IMR-90 (cell line): ENCODE results near the gene COLEC11. TPM values are rescaled to one million over a fixed set of nuclear protein-coding genes. Genes with fewer than 3 reads are reported as not detected.

ENCODE experiments used
- ATAC-seq: fragments of 200-7000 bp; cut with Tn5 transposase; 2 replicates; pipeline ENCODE4 v1.9.1; 2020; ENCODE audit warnings: low read depth, mild to moderate bottlenecking, moderate library complexity
- BruUV-seq: library from RNA; stranded (reverse); fragments of 400-500 nt; replicated peaks from 2 replicates; lab custom pipeline; 2021; lab: Mats Ljungman, UMichigan
- CTCF ChIA-PET: fragments of 300-600 bp; formaldehyde crosslinking; extraction: SDS; loops from one replicate; lab custom pipeline; 2021; ENCODE audit warnings: antibody characterized with exemption; lab: Yijun Ruan, JAX
- POLR2A ChIA-PET: fragments of 300-600 bp; sonication (Branson Sonifier 250); formaldehyde crosslinking; loops from one replicate; lab custom pipeline; 2022; ENCODE audit warnings: antibody characterized with exemption; ENCODE audit not compliant: unreplicated experiment; lab: Charles Lee
- DNase-seq: peaks from one replicate; pipeline ENCODE4 v3.0.0; 2013
- H2AFZ ChIP-seq: replicated peaks from 2 replicates; pipeline ENCODE3; 2013; ENCODE audit warnings: low read length, mild to moderate bottlenecking; ENCODE audit not compliant: poor library complexity
- H2AK5ac ChIP-seq: 2 replicates; pipeline ENCODE4 v1.6.1; 2013; ENCODE audit warnings: low read depth, low read length, inconsistent platforms
- H2AK9ac ChIP-seq: replicated peaks from 2 replicates; pipeline ENCODE3; 2013; ENCODE audit warnings: mild to moderate bottlenecking, low read depth, low read length, moderate library complexity; ENCODE audit not compliant: poor library complexity
- H2BK120ac ChIP-seq: 2 replicates; pipeline ENCODE4 v1.6.1; 2013; ENCODE audit warnings: low read depth, low read length, inconsistent platforms
- H2BK15ac ChIP-seq: 3 replicates; pipeline ENCODE4 v1.6.1; 2013; ENCODE audit warnings: low read depth, low read length, inconsistent platforms
- H2BK20ac ChIP-seq: 2 replicates; pipeline ENCODE4 v1.6.1; 2013; ENCODE audit warnings: low read depth, mild to moderate bottlenecking, inconsistent platforms, low read length, moderate library complexity
- H2BK5ac ChIP-seq: 2 replicates; pipeline ENCODE4 v1.6.1; 2013; ENCODE audit warnings: mild to moderate bottlenecking, low read depth, low read length, inconsistent platforms; ENCODE audit not compliant: poor library complexity, severe bottlenecking
- H3K14ac ChIP-seq: replicated peaks from 2 replicates; pipeline ENCODE4 v1.6.1; 2013; ENCODE audit warnings: low read depth, low read length, inconsistent platforms
- H3K18ac ChIP-seq: 2 replicates; pipeline ENCODE4 v1.6.1; 2013; ENCODE audit warnings: low read depth, low read length, control low read depth
- H3K23ac ChIP-seq: 2 replicates; pipeline ENCODE4 v1.6.1; 2013; ENCODE audit warnings: low read depth, low read length, inconsistent platforms
- H3K27ac ChIP-seq: 2 replicates; pipeline ENCODE4 v1.5.1; 2013; ENCODE audit warnings: mild to moderate bottlenecking, control low read depth, low read length; ENCODE audit not compliant: insufficient read depth
- H3K27me3 ChIP-seq: 2 replicates; pipeline ENCODE4 v1.6.1; 2013; ENCODE audit warnings: low read length; ENCODE audit not compliant: control insufficient read depth, insufficient read depth
- H3K36me3 ChIP-seq: 2 replicates; pipeline ENCODE4 v1.6.1; 2013; ENCODE audit warnings: low read length, mixed read lengths; ENCODE audit not compliant: control insufficient read depth, insufficient read depth
- H3K4ac ChIP-seq: 2 replicates; pipeline ENCODE4 v1.6.1; 2013; ENCODE audit warnings: low read depth, low read length, inconsistent platforms
- H3K4me1 ChIP-seq: 2 replicates; pipeline ENCODE4 v1.6.1; 2013; ENCODE audit warnings: low read length, mixed read lengths; ENCODE audit not compliant: control insufficient read depth, insufficient read depth
- H3K4me2 ChIP-seq: 2 replicates; pipeline ENCODE4 v1.6.1; 2013; ENCODE audit warnings: low read depth, mild to moderate bottlenecking, control low read depth, low read length, moderate library complexity
- H3K4me3 ChIP-seq: 2 replicates; pipeline ENCODE4 v1.5.1; 2013; ENCODE audit warnings: low read depth, mild to moderate bottlenecking, control low read depth, low read length, moderate library complexity; ENCODE audit not compliant: insufficient read depth
- H3K56ac ChIP-seq: 2 replicates; pipeline ENCODE4 v1.6.1; 2013; ENCODE audit warnings: low read length, inconsistent platforms; ENCODE audit not compliant: insufficient read depth; ENCODE audit errors: extremely low read depth
- H3K79me1 ChIP-seq, 2 experiments: 2 replicates each; pipeline ENCODE4 v1.6.1; 2013; ENCODE audit warnings: low read length in 2 of 2, inconsistent platforms in 1 of 2, low read depth in 1 of 2
- H3K9ac ChIP-seq: 2 replicates; pipeline ENCODE4 v1.6.1; 2013; ENCODE audit warnings: low read depth, low read length, control low read depth
- H3K9me1 ChIP-seq: 2 replicates; pipeline ENCODE4 v1.6.1; 2013; ENCODE audit warnings: low read length, inconsistent platforms; ENCODE audit not compliant: insufficient read depth
- H3K9me3 ChIP-seq: 2 replicates; pipeline ENCODE4 v1.6.1; 2013; ENCODE audit warnings: low read length; ENCODE audit not compliant: control insufficient read depth, insufficient read depth
- H4K20me1 ChIP-seq: 2 replicates; pipeline ENCODE4 v1.6.1; 2013; ENCODE audit warnings: low read length, inconsistent platforms; ENCODE audit not compliant: insufficient read depth
- H4K5ac ChIP-seq: 2 replicates; pipeline ENCODE4 v1.6.1; 2013; ENCODE audit warnings: mild to moderate bottlenecking, low read depth, low read length, control low read depth
- H4K8ac ChIP-seq, 2 experiments: 2 replicates each; pipeline ENCODE4 v1.6.1; 2013; ENCODE audit warnings: low read depth in 2 of 2, low read length in 2 of 2, control low read depth in 1 of 2, inconsistent platforms in 1 of 2
- H4K91ac ChIP-seq: 2 replicates; pipeline ENCODE4 v1.6.1; 2013; ENCODE audit warnings: low read depth, low read length, inconsistent platforms; ENCODE audit not compliant: insufficient read depth
- CEBPB ChIP-seq: IDR thresholded peaks from 2 replicates; pipeline ENCODE4 v1.6.1; 2012; ENCODE audit warnings: low read depth, low read length, improper control_type of control experiment
- CHD1 ChIP-seq: IDR thresholded peaks from 2 replicates; pipeline ENCODE4 v1.6.1; 2012; ENCODE audit warnings: low read depth, low read length, improper control_type of control experiment
- FOS ChIP-seq: fragments of 150-350 bp; IDR thresholded peaks from 2 replicates; pipeline ENCODE4 v1.6.1; 2016; ENCODE audit warnings: low read depth, low read length
- MAFK ChIP-seq: IDR thresholded peaks from 2 replicates; pipeline ENCODE4 v1.6.1; 2012; ENCODE audit warnings: low read depth, low read length, improper control_type of control experiment
- MAZ ChIP-seq: IDR thresholded peaks from 2 replicates; pipeline ENCODE4 v1.6.1; 2012; ENCODE audit warnings: low read depth, mild to moderate bottlenecking, low read length, improper control_type of control experiment, moderate library complexity, borderline replicate concordance
- MXI1 ChIP-seq: IDR thresholded peaks from 2 replicates; pipeline ENCODE4 v1.6.1; 2012; ENCODE audit warnings: low read depth, mild to moderate bottlenecking, low read length, moderate library complexity, borderline replicate concordance
- NFE2L2 ChIP-seq: fragments of 150-350 bp; IDR thresholded peaks from 2 replicates; pipeline ENCODE4 v1.6.1; 2016; ENCODE audit warnings: low read depth, mild to moderate bottlenecking, low read length
- POLR2A ChIP-seq: IDR thresholded peaks from 2 replicates; pipeline ENCODE4 v1.6.1; 2012; ENCODE audit warnings: mild to moderate bottlenecking, low read depth, low read length
- RCOR1 ChIP-seq: IDR thresholded peaks from 2 replicates; pipeline ENCODE4 v1.6.1; 2012; ENCODE audit warnings: mild to moderate bottlenecking, low read length, improper control_type of control experiment; ENCODE audit not compliant: insufficient replicate concordance
- RFX5 ChIP-seq: IDR thresholded peaks from 2 replicates; pipeline ENCODE4 v1.8.0; 2012; ENCODE audit warnings: low read depth, mild to moderate bottlenecking, low read length, moderate library complexity
- WGBS, 2 experiments: methylation state at CpG; one replicate each; pipeline versions ENCODE4 v1.1.5 to v1.1.7; 2013; ENCODE audit warnings: missing lambda C conversion rate in 2 of 2; ENCODE audit not compliant: insufficient read length in 1 of 2; ENCODE audit errors: extremely low coverage in 2 of 2; 5-methylcytosine and 5-hydroxymethylcytosine counted together
- dilution Hi-C: fragments of 300-500 bp; cut with HindIII; formaldehyde crosslinking; loops from one replicate; pipeline ENCODE4 v1.14.3; 2018; ENCODE audit warnings: low sequenced_read_pairs; ENCODE audit not compliant: unreplicated experiment
- in situ Hi-C: fragments of 300-500 bp; cut with MboI; formaldehyde crosslinking; loops from 3 replicates; pipeline ENCODE4 v1.14.3; 2019; ENCODE audit warnings: low sequenced_read_pairs, inconsistent platforms, mixed read lengths
- intact Hi-C: fragments of 100-400 bp; cut with micrococcal nuclease; formaldehyde crosslinking; loops from 2 replicates; pipeline ENCODE4 v1.10.0; 2022
- polyA plus RNA-seq, 3 experiments: library from polyadenylated mRNA; depleted of rRNA; stranded (reverse); fragments of >200 nt; gene quantifications; 2 replicates each; pipeline ENCODE4 v1.2.3, GENCODE V29; 2012; ENCODE audit warnings: low replicate concordance in 1 of 3
- total RNA-seq: library from RNA; depleted of rRNA; stranded (reverse); fragments of >200 nt; gene quantifications from 2 replicates; pipeline ENCODE4 v1.2.3, GENCODE V29; 2012
- TF ChIP-seq, protein P1 (sequence below): conservative IDR thresholded peaks from 2 replicates; pipeline ENCODE4 v1.5.1; 2012; ENCODE audit warnings: mild to moderate bottlenecking, low read depth, low read length, improper control_type of control experiment
- TF ChIP-seq, protein P2 (sequence below): fragments of 150-350 bp; IDR thresholded peaks from 2 replicates; pipeline ENCODE4 v1.6.1; 2016; ENCODE audit warnings: low read depth, mild to moderate bottlenecking, low read length, moderate library complexity, borderline replicate concordance
- TF ChIP-seq, protein P3 (sequence below): fragments of 150-350 bp; IDR thresholded peaks from 2 replicates; pipeline ENCODE4 v1.6.1; 2017; ENCODE audit warnings: mild to moderate bottlenecking, antibody characterized with exemption, low read length, low read depth

Gene COLEC11
- total and polyA plus RNA-seq, 2 of the 4 experiments (the other 2 are of a cell fraction): under 0.01 to 0.24 TPM

DNA sequence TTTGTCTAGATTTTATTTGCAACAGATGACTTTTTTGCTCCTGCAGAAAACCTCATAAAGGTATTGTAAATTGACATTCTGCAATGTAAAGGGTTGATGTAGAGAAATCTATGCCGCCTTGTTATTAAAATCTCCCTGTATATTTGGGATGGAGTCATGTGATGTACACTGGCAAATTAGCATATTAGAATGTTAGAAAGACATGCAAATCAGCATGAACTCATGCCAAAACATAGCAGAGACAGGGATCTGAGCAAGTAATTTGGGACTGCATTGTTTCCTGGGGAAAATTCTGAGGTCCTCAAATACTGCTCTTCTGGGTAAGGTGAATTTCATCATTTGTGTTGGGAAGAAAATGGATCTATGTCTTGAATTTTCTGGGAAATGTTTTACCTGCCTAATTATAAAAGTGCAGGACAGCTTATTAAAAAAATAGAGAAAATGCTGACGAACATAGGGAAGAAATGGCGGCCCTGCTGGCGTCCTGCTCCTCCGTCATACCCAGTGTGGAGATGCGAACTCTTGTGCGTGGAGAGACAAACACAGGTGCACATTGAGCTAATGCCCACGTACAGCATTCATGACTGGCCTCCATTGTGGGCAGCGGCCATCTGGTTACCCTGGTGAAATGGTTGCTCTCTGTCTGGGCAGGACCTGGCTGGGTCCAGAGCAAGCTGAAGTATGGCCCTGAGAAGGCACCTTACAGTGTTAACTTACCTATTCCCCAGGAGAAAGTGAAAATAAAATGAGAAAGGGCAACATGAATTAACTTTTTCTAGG lies 79.3 kb downstream of the COLEC11 start (continued):
- TF ChIP-seq CHD1: no peak

DNA sequence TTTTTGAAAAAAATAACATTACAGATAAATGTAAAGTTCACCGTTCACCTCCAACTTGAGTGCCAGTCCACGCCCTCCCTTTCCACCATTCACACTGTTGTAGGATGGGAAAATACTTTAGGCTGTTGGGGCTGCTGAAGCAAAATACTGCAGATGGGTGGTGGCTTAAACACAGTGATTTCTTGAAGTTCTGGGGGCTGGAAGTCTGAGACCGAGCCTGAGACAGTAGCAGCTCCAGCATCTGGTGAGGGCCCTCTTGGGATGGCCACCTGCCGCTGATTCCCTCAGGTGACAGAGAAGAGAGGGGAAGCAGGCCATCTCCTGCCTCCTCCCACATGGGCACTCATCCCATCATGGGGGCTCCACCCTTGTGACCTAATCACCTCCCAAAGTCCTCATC lies 80.8 kb downstream of the COLEC11 start:
- Histone ChIP-seq H3K9ac (no peak overlapping the region), H4K91ac (no peak overlapping the region), H3K27me3 (peaks cover 8% of the 10 kb centered on the region), H3K36me3 (no peaks in the 10 kb centered on the region), H3K27ac (no peak overlapping the region), H4K5ac (no peak overlapping the region), H3K79me1 (no peaks in the 10 kb centered on the region), H3K14ac (no peak overlapping the region), H2BK120ac (no peak overlapping the region), H3K4me3 (no peak overlapping the region), H2AK5ac (no peak overlapping the region), H4K20me1 (no peaks in the 10 kb centered on the region), H2BK20ac (no peak overlapping the region), H3K9me3 (no peaks in the 10 kb centered on the region), H3K4ac (no peak overlapping the region), H4K8ac (no peak overlapping the region), H3K56ac (no peak overlapping the region), H2BK15ac (no peak overlapping the region), H3K23ac (no peak overlapping the region), H2AK9ac (no peak overlapping the region), H3K18ac (no peak overlapping the region), H3K4me2 (no peak overlapping the region), H2AFZ (no peak overlapping the region), H3K4me1 (no peaks in the 10 kb centered on the region), H2BK5ac (no peak overlapping the region), H3K9me1 (no peaks in the 10 kb centered on the region)
- CTCF ChIA-PET: no interaction called here
- WGBS, 2 experiments: 50% methylated on average over 1 of the region's 4 CpGs; no CpG with 5 or more reads in 1 of the 2 experiments
- intact Hi-C loops: no loop called here
- in situ Hi-C loops: no loop called here
- POLR2A ChIA-PET: no interaction called here
- dilution Hi-C loops: no loop called here
- no TSS peak for BruUV-seq
- DNase-seq (no peak), ATAC-seq (no peak)
- TF ChIP-seq CEBPB: no peak
- no peak for TF ChIP-seq RCOR1
- TF ChIP-seq, protein P1, sequence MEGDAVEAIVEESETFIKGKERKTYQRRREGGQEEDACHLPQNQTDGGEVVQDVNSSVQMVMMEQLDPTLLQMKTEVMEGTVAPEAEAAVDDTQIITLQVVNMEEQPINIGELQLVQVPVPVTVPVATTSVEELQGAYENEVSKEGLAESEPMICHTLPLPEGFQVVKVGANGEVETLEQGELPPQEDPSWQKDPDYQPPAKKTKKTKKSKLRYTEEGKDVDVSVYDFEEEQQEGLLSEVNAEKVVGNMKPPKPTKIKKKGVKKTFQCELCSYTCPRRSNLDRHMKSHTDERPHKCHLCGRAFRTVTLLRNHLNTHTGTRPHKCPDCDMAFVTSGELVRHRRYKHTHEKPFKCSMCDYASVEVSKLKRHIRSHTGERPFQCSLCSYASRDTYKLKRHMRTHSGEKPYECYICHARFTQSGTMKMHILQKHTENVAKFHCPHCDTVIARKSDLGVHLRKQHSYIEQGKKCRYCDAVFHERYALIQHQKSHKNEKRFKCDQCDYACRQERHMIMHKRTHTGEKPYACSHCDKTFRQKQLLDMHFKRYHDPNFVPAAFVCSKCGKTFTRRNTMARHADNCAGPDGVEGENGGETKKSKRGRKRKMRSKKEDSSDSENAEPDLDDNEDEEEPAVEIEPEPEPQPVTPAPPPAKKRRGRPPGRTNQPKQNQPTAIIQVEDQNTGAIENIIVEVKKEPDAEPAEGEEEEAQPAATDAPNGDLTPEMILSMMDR: no peak
- TF ChIP-seq POLR2A: no peak
- no peak for TF ChIP-seq MAFK
- no peak for TF ChIP-seq FOS
- TF ChIP-seq NFE2L2: no peak
- TF ChIP-seq RFX5: no peak
- TF ChIP-seq MXI1: no peak
- TF ChIP-seq CHD1: no peak
- TF ChIP-seq MAZ: no peak
- TF ChIP-seq, protein P2, sequence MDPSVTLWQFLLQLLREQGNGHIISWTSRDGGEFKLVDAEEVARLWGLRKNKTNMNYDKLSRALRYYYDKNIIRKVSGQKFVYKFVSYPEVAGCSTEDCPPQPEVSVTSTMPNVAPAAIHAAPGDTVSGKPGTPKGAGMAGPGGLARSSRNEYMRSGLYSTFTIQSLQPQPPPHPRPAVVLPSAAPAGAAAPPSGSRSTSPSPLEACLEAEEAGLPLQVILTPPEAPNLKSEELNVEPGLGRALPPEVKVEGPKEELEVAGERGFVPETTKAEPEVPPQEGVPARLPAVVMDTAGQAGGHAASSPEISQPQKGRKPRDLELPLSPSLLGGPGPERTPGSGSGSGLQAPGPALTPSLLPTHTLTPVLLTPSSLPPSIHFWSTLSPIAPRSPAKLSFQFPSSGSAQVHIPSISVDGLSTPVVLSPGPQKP: no peak
- TF ChIP-seq, protein P3, sequence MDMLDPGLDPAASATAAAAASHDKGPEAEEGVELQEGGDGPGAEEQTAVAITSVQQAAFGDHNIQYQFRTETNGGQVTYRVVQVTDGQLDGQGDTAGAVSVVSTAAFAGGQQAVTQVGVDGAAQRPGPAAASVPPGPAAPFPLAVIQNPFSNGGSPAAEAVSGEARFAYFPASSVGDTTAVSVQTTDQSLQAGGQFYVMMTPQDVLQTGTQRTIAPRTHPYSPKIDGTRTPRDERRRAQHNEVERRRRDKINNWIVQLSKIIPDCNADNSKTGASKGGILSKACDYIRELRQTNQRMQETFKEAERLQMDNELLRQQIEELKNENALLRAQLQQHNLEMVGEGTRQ: no peak
